Upper lobe of left lung (tissue), 6 donors: ENCODE results near the gene UGT1A6. TPM values are rescaled to one million over a fixed set of nuclear protein-coding genes. Genes with fewer than 3 reads are reported as not detected.

Source experiments
- ATAC-seq, 2 donors: fragments of 200-7000 bp; cut with Tn5 transposase; one replicate each; pipeline ENCODE4 v1.9.1; 2022; ENCODE audit warnings: mild to moderate bottlenecking in 2 of 2, moderate library complexity in 2 of 2; ENCODE audit not compliant: low FRiP score in 2 of 2
- DNase-seq, 2 donors: peaks; one replicate each; pipeline ENCODE4 v3.0.0-alpha.2; 2019 to 2020
- H3K27ac ChIP-seq, 4 donors: fragments of 200-600 bp; sonication (generic); one replicate each; pipeline ENCODE4 v1.5.1; 2016 to 2019
- H3K27me3 ChIP-seq, 4 donors: fragments of 200-600 bp; sonication (generic); one replicate each; pipeline ENCODE4 v1.5.1; 2017 to 2019
- H3K36me3 ChIP-seq, 4 donors: fragments of 200-600 bp; sonication (generic); one replicate each; pipeline ENCODE4 v1.5.1; 2016 to 2019
- H3K4me1 ChIP-seq, 4 donors: fragments of 200-600 bp; sonication (generic); one replicate each; pipeline ENCODE4 v1.5.1; 2018 to 2019
- H3K4me3 ChIP-seq, 4 donors: fragments of 200-600 bp; sonication (generic); one replicate each; pipeline ENCODE4 v1.5.1; 2017 to 2019; ENCODE audit warnings: mild to moderate bottlenecking in 2 of 4, moderate library complexity in 1 of 4
- H3K9me3 ChIP-seq, 4 donors: fragments of 200-600 bp; sonication (generic); one replicate each; pipeline ENCODE4 v1.5.1; 2018 to 2019
- CTCF ChIP-seq, 6 experiments: fragments of 450-650 bp in 4 of 6; fragments of 200-600 bp in 2 of 6; sonication (generic) in 2 of 6; IDR thresholded peaks; one replicate each; pipeline ENCODE4 v1.5.1; 2016 to 2019; ENCODE audit warnings: antibody characterized with exemption in 6 of 6
- EP300 ChIP-seq, 4 donors: sonication (generic); formaldehyde crosslinking; IDR thresholded peaks; one replicate each; pipeline ENCODE4 v1.5.1; 2017; ENCODE audit warnings: antibody characterized with exemption in 4 of 4, control low read depth in 2 of 4
- POLR2A ChIP-seq, 4 donors: fragments of 450-650 bp; IDR thresholded peaks; one replicate each; pipeline ENCODE4 v1.5.1; 2016 to 2017; ENCODE audit warnings: antibody characterized with exemption in 4 of 4, mild to moderate bottlenecking in 2 of 4
- POLR2AphosphoS5 ChIP-seq, 2 donors: sonication (generic); formaldehyde crosslinking; IDR thresholded peaks; one replicate each; pipeline ENCODE4 v1.5.1; 2017; ENCODE audit warnings: antibody characterized with exemption in 2 of 2
- WGBS, 2 donors: methylation state at CpG; one replicate each; pipeline ENCODE4 v1.1.5; 2017 to 2018; 5-methylcytosine and 5-hydroxymethylcytosine counted together
- total RNA-seq, 6 donors: library from RNA; depleted of rRNA in 4 of 6; stranded (reverse); fragments of >200 nt in 4 of 6; gene quantifications; one replicate each; pipeline versions ENCODE4 v1.1.0 to v1.2.1, GENCODE V29; 2016 to 2021
- donor health status: DM: no; HTN: no; CAD: no; lungs with moderate emphysema.
- donor health status: DM: no; HTN: yes; CAD: no; lungs with severe emphysema.

Gene UGT1A6
- total RNA-seq, 6 donors from 2014 or later, result 0.15 to 5.0 (median 0.33) TPM; not detected in 1

GRCh38 chr2:233758141-233758540 lies 65.5 kb downstream of the UGT1A6 start:
- no peak for DNase-seq
- TF ChIP-seq POLR2A (IDR thresholded peaks at IDR 0.05), result no peak
- TF ChIP-seq POLR2AphosphoS5 (IDR thresholded peaks at IDR 0.05), result no peak
- TF ChIP-seq CTCF (IDR thresholded peaks at IDR 0.05), result no peak
- TF ChIP-seq EP300 (IDR thresholded peaks at IDR 0.05), result no peak
- Histone ChIP-seq H3K36me3 (no peaks in the 10 kb centered on the region), H3K27me3 (no peaks in the 10 kb centered on the region), H3K27ac (no peak overlapping the region), H3K9me3 (no peaks in the 10 kb centered on the region), H3K4me1 (no peaks in the 10 kb centered on the region), H3K4me3 (no peak overlapping the region)
- ATAC-seq, result no peak

- H3K27ac ChIP-seq, result no peak overlapping the region
- 92 to 93% methylated on average over 2 of the region's 2 CpGs for WGBS, 2 donors
- no peaks in the 10 kb centered on the region for H3K4me1 ChIP-seq
- no peaks in the 10 kb centered on the region for H3K27me3 ChIP-seq
- H3K9me3 ChIP-seq, result no peaks in the 10 kb centered on the region
- ATAC-seq (no peak), DNase-seq (no peak)
- no peak overlapping the region for H3K4me3 ChIP-seq
- no peak for TF ChIP-seq POLR2AphosphoS5 (IDR thresholded peaks at IDR 0.05)
- no peak for TF ChIP-seq EP300 (IDR thresholded peaks at IDR 0.05)
- no peak for TF ChIP-seq CTCF (IDR thresholded peaks at IDR 0.05)
- no peak for TF ChIP-seq POLR2A (IDR thresholded peaks at IDR 0.05)
- no peaks in the 10 kb centered on the region for H3K36me3 ChIP-seq
Measured at GRCh38 chr2:233758849-233759248, 66.2 kb downstream of the UGT1A6 start.

GRCh38 chr2:233760043-233760442 lies 67.4 kb downstream of the UGT1A6 start, which contains the start of gene UGT1A1:
Gene UGT1A1, plus strand, starts transcription at chr2:233760270. Its CDS starts 18 bp downstream, at chr2:233760288.
- Histone ChIP-seq H3K27ac (no peak within 1 kb of the TSS), H3K27me3 (no peaks in the 10 kb centered on the region), H3K4me1 (no peaks in the 10 kb centered on the region), H3K9me3 (no peaks in the 10 kb centered on the region), H3K4me3 (no peak within 1 kb of the TSS), H3K36me3 (no peaks in the 10 kb centered on the region)
- DNase-seq, result peak in 1 of 2 donors; percentile 42
- WGBS, 2 donors, result 83 to 87% methylated on average over 5 to 6 of the region's 6 CpGs
- TF ChIP-seq CTCF (IDR thresholded peaks at IDR 0.05) (no peak), EP300 (IDR thresholded peaks at IDR 0.05) (no peak), POLR2A (IDR thresholded peaks at IDR 0.05) (no peak), POLR2AphosphoS5 (IDR thresholded peaks at IDR 0.05) (no peak)
- ATAC-seq, result no peak

- H3K36me3 ChIP-seq, result no peaks in the 10 kb centered on the region
- TF ChIP-seq POLR2AphosphoS5 (IDR thresholded peaks at IDR 0.05) (no peak), CTCF (IDR thresholded peaks at IDR 0.05) (no peak), POLR2A (IDR thresholded peaks at IDR 0.05) (no peak), EP300 (IDR thresholded peaks at IDR 0.05) (no peak)
- WGBS, 2 donors, result 82 to 83% methylated on average over 4 of the region's 4 CpGs
- no peaks in the 10 kb centered on the region for H3K4me1 ChIP-seq
- no peak overlapping the region for H3K4me3 ChIP-seq
- no peaks in the 10 kb centered on the region for H3K9me3 ChIP-seq
- DNase-seq, result no peak
- H3K27me3 ChIP-seq, result no peaks in the 10 kb centered on the region
- H3K27ac ChIP-seq, result no peak overlapping the region
- ATAC-seq, result no peak
Measured at GRCh38 chr2:233761040-233761769, 68.5 kb downstream of the UGT1A6 start.

GRCh38 chr2:233764264-233764663 lies 71.6 kb downstream of the UGT1A6 start:
- H3K9me3 ChIP-seq, result no peaks in the 10 kb centered on the region
- H3K4me3 ChIP-seq, result no peak overlapping the region
- no peaks in the 10 kb centered on the region for H3K27me3 ChIP-seq
- no peaks in the 10 kb centered on the region for H3K36me3 ChIP-seq
- 74 to 81% methylated on average over 7 of the region's 7 CpGs for WGBS, 2 donors
- no peak overlapping the region for H3K27ac ChIP-seq
- TF ChIP-seq POLR2AphosphoS5 (IDR thresholded peaks at IDR 0.05) (no peak), POLR2A (IDR thresholded peaks at IDR 0.05) (no peak), CTCF (IDR thresholded peaks at IDR 0.05) (no peak)
- ATAC-seq, result no peak
- no peak for DNase-seq
- no peaks in the 10 kb centered on the region for H3K4me1 ChIP-seq
